NCI-H69 (cell line): Measurements from ENCODE around the gene BCOR.

Experiments
- DNase-seq: peaks from one replicate; lab custom pipeline; 2025; lab: John Stamatoyannopoulos, UW

Gene BCOR

DNA sequence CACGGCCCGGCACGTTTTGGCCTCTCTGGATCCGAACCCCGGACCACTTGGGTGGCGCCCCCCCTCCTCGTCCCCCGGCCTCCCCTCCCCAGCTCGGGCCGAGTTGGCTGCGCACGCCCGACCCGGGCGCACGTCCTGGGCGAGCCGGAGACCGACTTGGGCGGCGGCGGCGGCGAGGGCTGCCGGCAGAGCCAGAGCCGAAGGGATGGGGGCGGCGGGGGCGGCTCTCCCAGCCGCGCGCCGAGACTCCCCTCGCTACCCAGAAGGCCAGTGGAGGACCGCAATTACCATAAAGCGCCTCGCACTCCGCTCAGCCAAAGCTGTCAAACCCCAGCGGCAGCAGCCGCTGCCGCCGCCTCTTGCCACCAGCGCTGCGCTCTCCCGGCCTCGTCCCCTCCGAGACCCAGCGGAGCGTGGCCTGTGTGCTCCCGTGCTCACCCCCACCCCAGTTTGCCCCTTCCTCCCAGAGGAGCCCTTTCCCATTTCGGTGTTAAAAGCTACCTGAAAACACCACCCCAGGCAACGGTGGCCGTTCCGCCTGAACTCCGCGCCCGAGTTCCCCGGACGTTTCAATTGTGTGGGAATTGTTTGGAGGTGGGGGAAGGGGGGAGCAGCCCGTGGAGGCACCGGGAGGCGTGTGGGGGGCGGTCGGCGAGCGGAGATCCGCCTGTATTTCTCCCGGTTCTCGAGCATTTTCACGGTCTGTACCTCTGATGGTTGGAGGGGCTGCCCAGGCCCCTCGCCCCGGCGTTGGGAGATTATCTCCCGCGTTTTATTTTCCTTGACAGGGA is 701 bp upstream of the BCOR start:
- DNase-seq = peak; percentile 79

DNA sequence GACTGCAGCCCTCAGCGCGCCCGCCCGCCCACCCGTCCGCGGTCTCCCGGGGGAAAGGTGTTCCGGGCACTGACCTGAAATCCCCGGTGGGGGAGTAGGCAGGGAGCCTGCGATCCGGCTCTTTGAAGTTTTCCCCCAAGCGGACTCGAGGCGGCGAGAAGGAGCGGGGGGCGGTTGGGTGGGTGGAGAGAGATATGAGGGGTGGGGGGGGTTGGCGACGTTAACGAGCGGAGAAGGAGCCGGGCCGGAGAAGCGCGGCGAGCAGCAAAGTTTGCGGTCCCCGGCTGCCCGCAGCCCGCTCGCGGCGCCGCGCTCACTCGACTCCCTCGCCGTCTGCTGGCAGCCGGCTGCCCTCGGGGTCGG is 636 bp downstream of the BCOR start:
- peak; percentile 79 for DNase-seq

DNA sequence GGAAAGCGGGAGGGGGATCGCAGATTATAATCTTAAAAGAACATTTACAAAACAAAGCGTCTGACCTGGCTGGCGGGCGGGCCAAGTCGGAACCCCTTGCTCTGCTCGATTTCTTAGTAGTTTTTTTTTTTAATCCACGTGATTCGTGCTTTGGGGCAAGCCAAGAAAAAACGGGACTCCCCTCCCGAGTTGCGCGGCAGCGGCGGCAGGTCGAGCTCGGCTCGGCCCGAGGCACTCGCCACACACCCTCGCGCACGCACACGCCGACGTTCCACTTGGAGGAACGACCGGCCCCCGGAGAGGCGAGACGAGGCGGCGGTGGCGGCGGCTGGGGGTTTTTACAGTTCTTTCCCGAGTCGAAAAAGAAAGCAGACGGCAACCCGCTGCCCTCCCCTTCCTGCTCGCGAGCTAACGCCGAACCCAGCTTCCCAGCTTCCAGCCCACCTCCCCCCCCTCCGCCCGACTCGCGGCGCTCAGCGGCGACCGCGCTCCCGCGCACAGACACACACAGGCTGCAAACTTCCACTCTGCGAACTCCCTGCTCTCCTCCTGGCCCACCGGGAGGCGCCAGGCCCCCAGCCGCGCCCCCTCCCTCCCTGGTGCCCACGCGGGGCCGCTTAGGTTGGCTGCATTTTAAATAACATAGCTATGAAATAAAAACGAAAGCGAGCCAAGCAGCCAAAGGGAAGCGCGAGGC is 1.2 kb downstream of the BCOR start:
- peak; percentile 63 for DNase-seq

DNA sequence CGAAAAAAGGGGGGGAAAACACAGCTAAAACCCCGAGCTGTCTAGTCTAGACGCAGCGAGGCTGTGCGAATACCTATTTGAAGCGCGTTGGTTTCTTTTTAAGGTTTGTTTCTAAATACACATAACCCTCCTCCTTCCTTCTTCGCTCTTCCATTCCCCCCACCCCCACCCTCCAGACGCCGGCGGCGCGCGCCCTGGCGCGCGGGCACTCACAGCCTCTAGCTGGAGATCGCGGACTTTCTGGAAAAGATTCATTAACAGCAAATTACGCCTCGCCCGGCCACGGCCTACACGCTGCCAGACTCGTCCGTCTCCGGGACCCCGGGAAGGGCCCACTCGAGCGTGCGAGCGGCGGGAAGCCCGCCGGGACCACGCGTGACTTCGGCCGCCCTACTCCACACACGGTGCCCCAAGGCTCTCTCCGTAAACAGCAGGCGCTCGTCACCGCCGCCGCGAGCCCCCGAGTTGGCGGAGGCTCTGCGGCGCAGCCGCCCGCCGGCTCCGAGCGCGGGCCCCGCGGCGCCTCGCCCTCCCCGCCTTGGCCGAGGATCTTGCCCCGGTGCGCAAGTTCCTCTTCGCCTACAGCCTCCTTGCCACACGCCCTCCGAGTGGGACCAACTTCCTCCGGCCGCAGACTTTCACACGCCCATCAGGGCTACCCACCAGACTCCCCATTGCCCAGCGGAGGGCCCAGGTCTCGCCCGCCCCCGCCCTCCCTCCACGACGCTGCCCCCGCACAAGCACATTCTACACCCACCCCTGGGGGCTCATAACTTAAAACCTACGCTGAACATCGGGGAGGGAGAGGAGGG is 2.0 kb downstream of the BCOR start:
- peak; percentile 60 for DNase-seq

DNA sequence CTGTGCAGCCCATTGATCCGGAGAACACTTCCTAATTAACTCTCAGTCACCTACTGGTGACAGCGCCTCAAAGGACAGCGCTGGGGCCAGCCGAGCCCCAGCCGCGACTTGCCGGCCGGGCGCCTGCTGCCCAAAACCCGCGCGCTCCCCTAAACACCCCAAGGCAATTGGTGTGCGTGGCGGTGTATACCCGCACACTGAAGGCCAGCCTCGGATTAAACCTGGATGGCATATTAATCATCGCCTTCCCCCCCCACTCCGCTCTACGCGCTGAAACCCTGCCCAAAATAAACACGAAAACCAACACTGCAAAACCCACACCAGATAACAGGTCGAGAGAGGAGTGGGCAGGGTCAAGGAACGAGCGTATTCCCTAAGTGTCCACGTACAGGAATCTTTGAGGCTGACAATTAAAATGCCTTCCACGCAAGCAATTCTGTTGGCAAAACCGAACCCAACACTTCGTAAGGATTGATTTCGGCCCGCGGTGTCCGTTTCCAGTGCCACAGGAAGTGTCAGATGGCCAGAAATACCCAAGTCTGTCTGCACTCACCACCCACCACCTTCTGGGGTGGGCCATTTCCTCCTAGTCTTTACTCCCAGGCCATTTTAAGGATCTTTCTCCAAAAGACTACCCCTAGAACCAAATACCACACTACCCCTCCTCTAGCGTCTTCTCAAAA is 2.7 kb downstream of the BCOR start:
- peak; percentile 60 for DNase-seq

DNA sequence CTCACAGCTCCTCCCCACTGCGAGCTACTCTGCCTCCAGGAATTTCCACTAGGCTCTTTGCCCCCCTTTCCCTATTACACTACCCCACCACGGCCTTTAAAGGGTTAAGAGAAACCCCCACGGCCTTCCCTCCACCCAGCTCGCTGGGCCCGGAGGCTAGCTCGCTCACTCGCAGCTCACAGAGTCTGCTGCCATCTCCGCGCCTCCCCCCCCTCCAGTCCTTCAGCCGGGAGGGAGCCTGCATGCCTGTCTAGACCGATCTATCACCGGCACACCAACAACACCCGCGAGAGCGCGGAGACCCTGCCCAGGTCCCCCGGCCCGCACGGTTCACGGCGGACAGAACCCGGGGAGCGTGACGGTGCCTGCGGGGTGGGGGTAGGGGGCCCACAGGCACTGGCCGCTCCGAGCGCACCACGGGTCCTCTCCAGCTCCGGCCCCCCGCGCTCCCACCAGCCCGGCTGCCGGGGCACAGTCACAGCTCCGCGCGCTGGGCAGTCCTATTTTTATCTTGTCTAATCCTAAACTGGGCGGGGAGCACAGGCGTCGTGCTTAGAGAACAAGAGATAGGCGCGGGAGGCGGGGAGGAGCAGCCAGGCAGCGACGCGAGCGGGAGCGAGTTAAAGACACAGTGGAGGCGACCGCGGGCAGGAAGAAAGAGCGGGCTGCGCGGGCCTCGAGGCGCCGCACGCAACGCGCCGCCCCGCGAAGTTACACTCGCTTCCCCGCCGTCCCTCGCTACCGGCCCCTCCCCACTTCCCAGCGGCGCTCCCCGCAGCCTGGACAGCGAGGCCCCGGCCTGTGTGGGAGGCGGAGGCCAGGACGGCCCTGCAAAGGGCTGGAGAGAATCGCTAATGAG is 3.5 kb downstream of the BCOR start:
- DNase-seq = peak; percentile 59

DNA sequence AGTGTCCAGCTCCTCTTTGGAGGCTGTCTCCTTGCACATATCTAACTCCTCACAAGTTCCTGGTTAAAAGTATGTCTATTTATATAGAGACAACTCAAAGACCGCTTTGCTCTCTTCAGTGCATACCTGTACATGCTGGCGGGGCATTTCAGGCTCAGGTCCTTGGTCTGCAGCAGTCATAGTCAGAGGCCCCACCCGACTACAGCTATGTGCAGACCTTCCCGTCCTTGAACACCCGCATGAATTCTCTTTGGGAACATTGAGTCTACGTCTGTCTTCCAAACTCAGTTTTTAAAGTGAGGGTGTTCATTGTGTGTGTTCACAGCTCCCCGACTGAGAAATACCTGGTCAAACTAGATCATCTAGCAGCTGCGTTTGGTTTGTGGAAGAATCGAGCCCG is 4.2 kb downstream of the BCOR start:
- DNase-seq = no peak

DNA sequence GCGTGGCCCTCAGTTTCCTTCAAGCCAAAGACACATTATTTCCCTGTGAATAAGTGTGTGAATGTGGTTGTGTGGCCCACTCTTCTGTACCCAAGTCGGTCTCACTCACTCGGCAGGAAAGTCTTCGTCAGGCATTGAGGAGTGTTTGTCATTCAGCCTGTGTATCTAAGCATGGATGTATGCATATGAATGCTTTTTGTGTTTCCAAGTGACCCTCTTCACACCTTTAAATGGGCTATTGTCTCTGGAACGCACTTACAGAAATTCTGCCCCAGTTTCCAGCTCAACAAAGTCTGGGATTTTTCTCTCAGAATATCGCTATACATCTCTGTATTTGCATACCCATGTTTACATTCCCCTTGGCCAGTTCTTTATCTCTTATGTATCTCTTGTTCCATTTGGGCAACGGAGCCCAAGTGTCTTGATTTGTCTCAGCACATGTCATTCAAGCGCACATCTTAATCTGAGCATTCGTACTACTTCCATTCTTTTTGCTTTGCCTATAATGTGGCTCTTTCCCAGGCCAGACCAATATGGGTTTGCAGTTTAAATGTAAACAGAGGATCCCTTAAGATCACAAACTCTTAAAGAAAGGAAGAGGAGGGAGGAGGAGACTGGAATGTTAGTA is 4.8 kb downstream of the BCOR start:
- no peak for DNase-seq

DNA sequence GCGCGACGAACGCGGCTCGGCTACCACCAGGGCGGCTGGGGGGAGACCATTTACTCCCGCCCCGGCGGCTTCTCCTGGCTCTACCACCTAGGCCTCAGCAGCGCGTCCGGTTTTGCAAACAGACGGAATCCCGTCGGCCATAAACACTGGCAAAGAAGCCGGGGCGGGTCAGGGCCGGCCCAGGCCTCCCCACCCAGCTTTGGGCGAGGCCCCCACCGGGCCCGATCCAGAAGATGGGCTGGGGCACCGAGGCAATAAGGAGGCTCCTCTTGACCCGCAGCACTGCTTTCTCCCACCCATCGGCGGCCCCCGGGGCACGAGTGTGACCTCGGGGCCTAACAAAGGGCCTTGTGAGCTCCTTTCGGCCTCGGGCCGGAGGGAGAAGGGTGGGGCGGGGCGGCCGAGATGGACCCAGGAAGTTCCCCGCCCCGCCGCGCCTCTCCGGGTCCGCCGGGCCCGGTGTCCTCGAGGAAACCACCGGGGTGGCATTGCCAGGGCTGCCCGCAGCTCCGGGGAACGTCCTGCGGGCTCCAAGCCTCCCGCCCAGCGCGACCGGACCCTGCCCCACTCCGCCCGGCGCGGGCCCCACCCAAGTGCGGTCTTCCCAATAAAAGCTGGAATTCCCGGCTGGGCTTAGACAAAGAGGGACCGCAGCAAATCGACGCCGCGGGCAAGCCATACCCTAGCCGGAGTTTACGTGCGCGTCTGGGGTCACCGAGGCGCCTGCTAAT is 5.9 kb downstream of the BCOR start:
- DNase-seq = no peak

DNA sequence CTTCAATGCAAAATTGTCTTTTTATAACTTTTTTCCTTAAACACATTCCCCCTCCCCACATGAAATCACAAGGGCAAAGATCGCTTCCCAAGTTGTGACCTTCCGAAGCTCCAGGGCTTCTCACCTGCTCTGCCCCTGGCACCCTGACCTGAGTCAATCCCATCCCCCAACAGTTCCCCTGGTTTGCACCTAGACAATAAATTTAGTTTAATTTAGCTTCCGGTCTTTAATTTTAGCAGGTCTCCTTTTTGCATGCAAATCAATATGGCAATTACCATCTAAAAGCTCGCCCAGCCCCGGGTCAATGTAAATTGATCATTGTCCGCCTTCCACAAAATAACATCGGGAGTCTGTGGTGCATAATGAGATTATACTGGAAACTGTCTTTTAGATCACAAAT is 6.8 kb downstream of the BCOR start:
- no peak for DNase-seq

DNA sequence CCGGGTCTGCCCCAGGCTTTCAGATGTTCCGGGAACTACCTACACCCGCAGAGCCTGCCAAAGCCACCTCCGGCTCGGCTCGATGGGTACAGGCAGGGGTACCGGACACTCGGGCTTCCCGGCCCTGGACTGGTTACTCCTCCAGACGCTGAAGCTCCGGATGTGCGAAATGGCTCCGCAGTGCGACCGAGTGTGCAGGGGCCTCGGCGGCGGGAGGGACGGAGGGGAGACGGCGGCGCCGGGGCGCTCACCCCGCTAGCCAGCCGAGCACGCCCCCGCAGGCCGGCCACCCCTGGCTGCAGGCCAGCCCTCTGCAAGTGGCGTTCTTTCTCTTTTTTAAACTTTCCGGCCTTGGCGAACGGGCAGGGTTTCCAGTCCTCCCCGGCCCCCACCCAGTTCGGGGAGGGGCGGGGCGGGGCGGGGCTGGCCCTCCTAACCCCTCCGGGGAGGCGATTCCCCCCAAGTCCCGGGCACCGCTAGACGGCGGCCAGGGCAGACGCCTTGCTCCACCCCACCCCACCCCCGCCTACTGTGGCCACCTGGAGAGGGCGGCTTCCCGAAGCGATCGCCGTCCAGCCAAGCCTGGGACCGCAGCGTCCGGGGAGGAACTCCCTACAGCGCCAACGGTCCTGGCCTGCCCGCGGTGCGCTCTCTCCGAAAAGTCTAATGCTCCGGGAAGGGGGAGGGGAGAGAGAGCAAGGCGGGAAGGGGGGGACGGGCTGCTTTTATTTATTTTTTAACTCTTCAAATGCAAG is 7.5 kb downstream of the BCOR start:
- DNase-seq = no peak

DNA sequence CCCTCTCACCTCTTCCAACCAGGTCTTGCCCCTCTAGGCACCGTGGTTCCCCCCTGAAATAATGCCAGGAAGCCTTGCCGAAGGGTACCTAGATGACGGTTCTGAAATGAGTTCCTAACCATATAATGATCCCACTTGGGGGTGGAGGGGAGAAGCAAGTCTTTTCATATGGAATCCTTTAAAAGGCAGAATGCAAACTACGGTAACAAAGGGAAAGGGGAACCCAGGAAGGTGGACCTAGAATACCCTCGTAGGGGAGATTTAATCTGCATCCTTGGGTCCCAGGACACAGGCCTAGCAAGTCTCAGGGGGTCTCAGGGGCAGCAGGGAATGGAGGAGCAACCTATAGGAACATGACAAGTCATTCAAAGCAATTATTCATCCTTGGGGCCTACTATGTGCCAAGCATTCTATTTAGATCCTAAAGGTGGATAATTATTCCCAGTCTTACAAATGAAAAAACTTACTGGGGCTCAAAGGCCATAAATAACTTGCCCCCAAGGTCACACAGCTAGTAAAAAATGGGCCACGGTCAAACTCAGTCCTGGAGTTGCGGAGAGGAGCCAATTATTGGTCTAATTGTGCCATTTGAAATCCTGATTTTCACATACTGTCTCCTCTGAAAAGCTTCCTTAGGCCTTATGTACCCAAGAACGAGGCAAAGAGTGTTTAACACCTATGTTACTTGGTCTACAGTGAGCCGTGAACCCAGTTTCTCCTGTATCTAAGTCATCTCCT is 8.8 kb downstream of the BCOR start:
- DNase-seq = no peak

DNA sequence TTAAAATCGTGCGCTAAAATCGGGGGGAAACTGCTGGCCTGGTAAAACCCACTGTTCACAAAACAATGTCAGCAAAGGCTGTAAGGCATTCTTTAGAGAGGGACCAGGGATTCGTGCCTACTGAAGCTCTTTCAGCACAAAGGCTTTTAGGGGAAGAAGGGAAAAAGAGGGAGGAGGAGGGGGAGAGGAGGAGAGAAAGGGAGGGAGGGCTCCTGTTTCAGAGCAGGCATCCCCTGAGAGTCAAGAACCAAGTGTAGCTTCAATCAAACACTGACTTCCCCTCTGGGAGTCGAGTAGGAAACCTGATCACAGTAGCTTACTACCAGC is 9.5 kb downstream of the BCOR start:
- DNase-seq = peak; percentile 54

DNA sequence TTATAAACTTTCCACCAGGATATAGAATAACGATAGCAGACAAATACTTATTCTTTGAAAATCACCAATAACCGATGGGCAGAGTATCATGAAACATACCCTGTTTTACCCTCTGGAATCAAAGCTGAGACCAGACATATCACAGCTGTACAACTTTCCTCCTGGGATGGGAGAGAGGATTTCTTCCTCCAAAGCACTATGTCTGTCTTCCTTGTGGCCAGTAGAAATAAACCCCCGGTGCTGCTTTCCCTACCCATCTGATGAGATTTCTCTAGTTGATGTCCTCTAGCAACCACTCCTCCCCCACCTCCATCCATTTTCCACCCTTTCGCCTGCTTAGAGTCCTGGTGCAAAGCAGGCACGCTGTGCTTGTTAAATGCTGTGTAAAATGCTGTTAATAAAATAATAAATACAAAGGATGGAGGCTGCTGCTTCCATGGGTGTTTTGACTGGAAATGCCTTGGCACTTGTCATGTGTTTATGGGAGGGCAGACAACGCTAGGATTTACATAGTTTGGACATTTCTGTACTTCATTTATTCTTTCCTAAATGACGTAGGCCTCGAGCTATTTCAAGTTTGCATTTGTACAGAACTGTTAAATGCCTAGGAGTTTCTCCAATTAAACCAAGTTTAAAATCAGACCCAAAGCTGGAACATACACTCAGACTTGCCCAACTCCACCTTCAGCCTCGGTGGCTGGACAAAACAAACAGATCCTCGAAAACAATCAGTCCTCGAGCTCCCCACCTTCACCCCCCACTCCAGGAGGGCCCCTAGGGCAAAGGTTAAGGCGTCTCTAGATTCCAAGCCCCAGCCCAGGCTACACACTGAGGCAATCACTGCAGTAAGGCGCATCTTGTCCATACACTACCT is 10.1 kb downstream of the BCOR start:
- no peak for DNase-seq

DNA sequence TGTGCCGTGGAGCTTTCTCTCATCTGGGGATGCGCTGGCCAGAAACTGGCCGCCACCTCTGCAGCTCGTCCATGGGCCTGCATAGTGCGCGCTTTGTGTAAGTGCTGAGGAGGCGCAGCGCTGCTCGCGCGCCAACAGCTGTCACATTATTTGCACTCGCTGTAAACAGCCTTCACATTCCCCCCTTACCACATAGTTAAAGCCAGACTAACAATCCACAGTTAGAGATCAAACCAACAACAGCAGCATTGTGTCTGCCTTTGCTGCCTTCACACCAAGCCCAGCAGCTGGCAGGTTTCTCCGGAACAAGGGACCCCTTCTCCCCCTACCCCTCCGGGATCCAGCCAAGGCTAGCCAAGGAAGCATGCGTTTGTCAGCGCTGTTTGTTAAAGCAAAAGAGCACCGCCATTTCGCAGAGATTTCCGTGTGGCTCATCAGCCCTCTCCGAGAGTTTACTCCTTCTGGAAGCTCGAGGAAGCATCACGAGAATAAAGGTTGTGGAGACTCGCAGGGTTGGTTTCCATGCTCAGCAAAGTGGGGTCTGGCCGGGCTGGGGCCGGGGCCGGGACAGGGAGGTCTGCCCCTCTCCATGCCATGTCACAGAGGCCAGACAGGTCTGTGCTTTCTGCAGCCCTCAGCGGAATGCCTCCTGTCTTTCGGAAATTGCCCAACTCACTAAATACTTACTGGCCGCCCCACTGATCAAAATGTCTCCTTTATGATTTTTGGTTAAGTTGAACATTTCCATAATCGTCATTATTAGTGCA is 11.0 kb downstream of the BCOR start:
- peak; percentile 18 for DNase-seq

DNA sequence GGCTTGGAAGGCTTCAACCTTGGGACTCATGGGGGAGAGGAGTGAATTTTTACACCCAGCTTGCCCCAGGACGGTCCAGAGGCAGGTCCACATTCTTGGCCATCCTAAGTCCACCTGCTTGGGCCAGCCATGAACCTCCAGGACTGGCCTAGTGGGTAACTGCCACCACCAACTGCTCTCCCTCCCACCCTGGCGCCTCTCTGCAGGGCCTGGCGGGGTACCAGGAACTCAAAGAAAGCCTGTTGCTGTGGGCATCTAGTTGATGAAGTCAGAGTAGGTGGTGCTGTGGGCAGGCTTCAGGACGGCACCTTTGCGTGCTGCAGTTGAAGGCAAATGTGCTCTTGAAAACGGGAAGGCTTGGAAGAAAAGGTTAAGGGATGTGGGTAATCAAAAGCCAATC is 12.0 kb downstream of the BCOR start:
- DNase-seq = peak; percentile 28

DNA sequence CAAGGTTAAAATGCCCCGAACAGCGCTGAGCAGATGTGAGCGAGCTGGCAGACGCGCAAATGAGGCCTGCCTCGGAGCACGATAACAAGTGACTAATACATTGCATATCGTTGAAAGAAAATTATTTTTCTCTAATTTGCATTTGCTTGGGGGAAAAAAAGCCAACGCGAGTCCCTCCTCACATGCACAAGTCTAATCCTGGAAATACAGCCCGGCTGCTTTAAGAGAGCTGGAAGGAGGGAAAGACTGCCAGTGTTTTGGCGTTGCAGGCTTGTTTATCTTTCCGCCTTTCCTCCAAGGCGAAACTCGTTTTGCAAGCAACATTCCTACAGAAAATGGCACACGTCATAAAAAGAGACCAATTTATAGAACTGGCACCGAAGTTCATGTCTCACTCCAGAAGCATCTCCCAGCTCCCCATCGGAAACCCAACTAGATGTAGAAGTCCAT is 12.6 kb downstream of the BCOR start:
- DNase-seq = no peak
